Retinal pigment epithelial cell (primary cell): Measurements from ENCODE around the gene HUS1.
A peak's percentile ranks its signal among the peaks of the same experiment; 100 is the strongest.

Experiments used
- DNase-seq: peaks from one replicate; pipeline ENCODE4 v3.0.0-alpha.2; 2010; ENCODE audit warnings: low read depth
- H3K4me3 ChIP-seq: 2 replicates; pipeline ENCODE4 v1.5.1; 2011; ENCODE audit warnings: mild to moderate bottlenecking, low read length, control low read depth, moderate library complexity
- TF ChIP-seq, protein P1 (sequence below): conservative IDR thresholded peaks from 2 replicates; pipeline ENCODE4 v1.5.1; 2011; ENCODE audit warnings: low read depth, low read length, control low read depth, inconsistent platforms

The HUS1 gene

GRCh38 chr7:47979145-47979831 lies at the start of gene HUS1:
Gene HUS1, minus strand, starts transcription at chr7:47979615. Its CDS starts 96 bp downstream, at chr7:47979519.
- peak within 1 kb of the TSS; percentile 88 for H3K4me3 ChIP-seq
- peak; percentile 34 for DNase-seq
- TF ChIP-seq, protein P1, sequence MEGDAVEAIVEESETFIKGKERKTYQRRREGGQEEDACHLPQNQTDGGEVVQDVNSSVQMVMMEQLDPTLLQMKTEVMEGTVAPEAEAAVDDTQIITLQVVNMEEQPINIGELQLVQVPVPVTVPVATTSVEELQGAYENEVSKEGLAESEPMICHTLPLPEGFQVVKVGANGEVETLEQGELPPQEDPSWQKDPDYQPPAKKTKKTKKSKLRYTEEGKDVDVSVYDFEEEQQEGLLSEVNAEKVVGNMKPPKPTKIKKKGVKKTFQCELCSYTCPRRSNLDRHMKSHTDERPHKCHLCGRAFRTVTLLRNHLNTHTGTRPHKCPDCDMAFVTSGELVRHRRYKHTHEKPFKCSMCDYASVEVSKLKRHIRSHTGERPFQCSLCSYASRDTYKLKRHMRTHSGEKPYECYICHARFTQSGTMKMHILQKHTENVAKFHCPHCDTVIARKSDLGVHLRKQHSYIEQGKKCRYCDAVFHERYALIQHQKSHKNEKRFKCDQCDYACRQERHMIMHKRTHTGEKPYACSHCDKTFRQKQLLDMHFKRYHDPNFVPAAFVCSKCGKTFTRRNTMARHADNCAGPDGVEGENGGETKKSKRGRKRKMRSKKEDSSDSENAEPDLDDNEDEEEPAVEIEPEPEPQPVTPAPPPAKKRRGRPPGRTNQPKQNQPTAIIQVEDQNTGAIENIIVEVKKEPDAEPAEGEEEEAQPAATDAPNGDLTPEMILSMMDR: no peak

GRCh38 chr7:48028938-48029337 lies 49.5 kb upstream of the HUS1 start, which contains the start of gene SUN3:
Gene SUN3, minus strand, starts transcription at chr7:48029107. Its CDS starts 169 bp downstream, at chr7:48028938.
- DNase-seq: no peak
- H3K4me3 ChIP-seq: no peak within 1 kb of the TSS
- TF ChIP-seq, protein P1: no peak

DNA sequence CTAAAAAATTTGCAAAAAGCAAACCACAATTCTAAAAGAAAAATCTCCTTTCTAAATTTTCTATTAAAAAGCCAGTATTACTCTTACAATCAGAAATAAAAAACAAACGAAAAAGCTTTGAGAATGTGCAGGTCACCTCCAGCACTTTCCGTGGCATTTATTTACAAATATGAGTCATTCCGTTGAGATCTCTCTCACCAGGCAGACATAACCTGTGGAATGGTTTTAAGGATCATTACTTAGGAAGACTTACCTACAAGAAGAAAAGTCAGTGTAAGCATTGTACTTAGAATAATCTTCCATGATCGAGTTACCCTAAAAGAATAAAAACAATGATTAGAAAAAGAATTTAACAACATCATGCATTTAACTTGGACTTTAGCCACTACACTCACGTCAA lies 46.2 kb upstream of the HUS1 start:
- H3K4me3 ChIP-seq: no peak overlapping the region
- no peak for DNase-seq
- TF ChIP-seq, protein P1: no peak

DNA sequence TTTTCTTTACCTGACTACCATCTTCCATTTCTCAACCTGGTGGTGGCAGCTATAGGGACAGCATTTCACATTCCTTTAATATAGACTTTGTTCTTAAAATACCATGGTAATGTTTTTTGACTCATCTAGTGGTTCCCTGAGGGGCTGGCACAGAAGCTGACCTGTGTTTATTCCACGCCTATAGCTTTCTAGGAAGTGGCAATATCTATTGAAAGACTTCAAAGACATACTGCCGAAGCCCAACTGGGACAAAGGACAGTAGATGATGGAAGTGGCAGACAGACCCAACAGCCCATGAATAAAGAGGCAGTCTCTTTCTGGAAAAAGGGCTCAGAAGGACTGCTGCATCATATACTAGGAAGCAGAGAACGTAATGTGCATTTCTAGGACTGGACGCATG lies 38.3 kb upstream of the HUS1 start:
- H3K4me3 ChIP-seq: no peak overlapping the region
- TF ChIP-seq, protein P1: no peak
- no peak for DNase-seq

DNA sequence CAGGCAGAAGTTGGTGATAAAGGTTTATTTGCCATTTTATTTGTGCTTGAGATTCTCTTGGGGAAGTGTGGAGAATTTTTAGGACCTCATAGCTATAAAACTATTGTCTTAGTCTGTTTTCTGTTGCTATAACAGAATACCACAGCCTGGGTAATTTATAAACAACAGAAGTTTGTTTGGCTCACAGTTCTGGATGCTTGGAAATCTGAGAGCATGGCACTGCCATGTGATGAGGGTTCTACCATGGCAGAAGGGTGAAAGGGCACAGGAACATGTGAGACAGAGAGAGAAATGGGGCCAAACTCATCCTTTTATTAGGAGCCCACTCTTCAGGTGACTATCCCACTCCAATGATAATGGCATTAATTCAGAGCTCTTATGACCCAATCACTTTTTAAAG lies 37.2 kb upstream of the HUS1 start:
- no peak for DNase-seq
- no peak overlapping the region for H3K4me3 ChIP-seq
- TF ChIP-seq, protein P1: no peak

GRCh38 chr7:48011951-48012350 lies 32.5 kb upstream of the HUS1 start:
- no peak for DNase-seq
- TF ChIP-seq, protein P1: no peak
- H3K4me3 ChIP-seq: no peak overlapping the region

GRCh38 chr7:48011323-48011722 lies 31.9 kb upstream of the HUS1 start:
- DNase-seq: no peak
- TF ChIP-seq, protein P1: no peak
- no peak overlapping the region for H3K4me3 ChIP-seq
